GM12892 (cell line): ENCODE results near the gene BPIFB4.

Experiments used
- POLR2A ChIP-seq: IDR thresholded peaks from 2 replicates; pipeline ENCODE4 v1.6.1; 2011; ENCODE audit warnings: low read depth, low read length, control low read depth
- POLR2AphosphoS5 ChIP-seq: IDR thresholded peaks from 2 replicates; pipeline ENCODE4 v1.6.1; 2011; ENCODE audit warnings: low read depth, low read length, control low read depth

DNA sequence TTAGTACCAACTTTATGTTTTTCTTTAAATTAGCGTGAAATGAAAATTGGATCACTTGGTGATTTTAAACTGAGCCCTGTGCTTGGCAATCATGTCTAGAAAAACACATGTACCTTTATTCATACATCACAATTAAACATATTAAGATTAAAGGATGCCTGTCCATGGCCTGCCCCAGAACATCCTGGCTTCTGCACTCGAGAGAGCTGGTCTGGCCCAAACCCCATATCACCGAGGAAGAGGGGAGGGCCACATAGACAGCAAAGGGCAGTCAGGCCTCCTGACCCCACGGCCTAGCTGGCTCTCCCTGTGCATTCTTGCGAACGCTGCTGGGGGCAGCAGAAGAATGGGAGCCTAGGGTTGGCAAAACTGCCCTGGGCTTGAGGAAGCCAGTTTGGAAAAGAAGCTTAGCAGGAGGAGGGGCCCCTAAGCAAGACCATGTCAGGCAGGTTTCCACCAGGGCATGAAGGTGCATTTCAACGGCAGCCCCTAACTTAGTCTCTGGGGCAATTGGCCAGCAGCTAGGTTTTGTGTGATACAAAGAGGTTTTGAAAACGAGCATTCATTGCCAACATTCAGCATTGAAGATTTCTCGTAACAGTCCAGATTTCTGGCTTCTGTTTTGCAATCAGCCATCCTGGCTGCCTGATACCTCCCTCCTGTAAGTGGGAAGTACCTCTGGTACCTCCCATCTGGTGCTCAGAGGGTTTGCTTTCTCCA lies 17.2 kb upstream of the BPIFB4 start:
- TF ChIP-seq POLR2AphosphoS5 (no peak), POLR2A (no peak)
